ENCODE results near the gene CNPY1.

DNA sequence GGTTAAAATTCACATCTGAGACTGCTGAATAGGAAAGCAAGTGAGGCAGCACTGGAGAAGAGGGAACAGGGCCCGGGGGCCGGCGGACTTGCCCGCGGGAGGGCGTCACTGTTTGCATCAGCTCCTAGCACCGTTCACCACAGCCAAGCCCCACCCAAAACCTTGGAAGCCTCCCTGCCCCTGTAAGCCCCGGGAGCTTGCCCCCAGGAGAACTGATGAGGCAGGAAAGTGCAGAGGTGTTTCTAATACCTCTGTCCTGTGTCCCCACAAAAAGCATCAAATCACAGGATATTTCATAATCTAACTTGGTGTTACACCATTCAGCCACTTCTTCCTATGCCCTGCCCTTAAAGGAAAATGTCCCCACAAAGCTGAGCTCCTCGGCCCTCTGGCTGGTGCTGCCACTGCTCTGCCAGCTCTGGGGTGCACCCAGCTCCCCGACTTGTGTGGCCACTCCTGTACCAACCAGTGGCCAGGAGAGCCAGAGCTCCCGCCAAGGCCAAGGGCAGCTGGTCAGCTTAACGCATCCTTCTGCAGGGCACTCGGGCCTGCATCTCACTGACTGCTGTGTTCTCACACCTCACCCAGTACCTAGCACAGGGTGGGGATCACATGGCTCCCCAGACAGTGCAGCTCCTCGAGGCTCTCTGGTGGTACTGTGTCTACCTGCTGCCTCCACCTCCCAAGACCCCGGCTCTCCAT is 47.3 kb upstream of the CNPY1 start:
- TF ChIP-seq, protein P1, sequence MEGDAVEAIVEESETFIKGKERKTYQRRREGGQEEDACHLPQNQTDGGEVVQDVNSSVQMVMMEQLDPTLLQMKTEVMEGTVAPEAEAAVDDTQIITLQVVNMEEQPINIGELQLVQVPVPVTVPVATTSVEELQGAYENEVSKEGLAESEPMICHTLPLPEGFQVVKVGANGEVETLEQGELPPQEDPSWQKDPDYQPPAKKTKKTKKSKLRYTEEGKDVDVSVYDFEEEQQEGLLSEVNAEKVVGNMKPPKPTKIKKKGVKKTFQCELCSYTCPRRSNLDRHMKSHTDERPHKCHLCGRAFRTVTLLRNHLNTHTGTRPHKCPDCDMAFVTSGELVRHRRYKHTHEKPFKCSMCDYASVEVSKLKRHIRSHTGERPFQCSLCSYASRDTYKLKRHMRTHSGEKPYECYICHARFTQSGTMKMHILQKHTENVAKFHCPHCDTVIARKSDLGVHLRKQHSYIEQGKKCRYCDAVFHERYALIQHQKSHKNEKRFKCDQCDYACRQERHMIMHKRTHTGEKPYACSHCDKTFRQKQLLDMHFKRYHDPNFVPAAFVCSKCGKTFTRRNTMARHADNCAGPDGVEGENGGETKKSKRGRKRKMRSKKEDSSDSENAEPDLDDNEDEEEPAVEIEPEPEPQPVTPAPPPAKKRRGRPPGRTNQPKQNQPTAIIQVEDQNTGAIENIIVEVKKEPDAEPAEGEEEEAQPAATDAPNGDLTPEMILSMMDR (IDR thresholded peaks at IDR 0.05), result no peak
- TF ChIP-seq POLR2A (IDR thresholded peaks at IDR 0.05) (no peak), EP300 (IDR thresholded peaks at IDR 0.05) (no peak)
